ENCODE data around the gene CTSK. TPM values are rescaled to one million over a fixed set of nuclear protein-coding genes. Genes with fewer than 3 reads are reported as not detected.

The CTSK gene
- polyA plus RNA-seq, 3 donors, result 2.1 to 17.8 (median 2.4) TPM

GRCh38 chr1:150805899-150806298 is 2.2 kb downstream of the CTSK start:
- no CpG with 5 or more reads among the region's 4 CpGs for WGBS (ENCODE audit: insufficient coverage)
- Histone ChIP-seq H3K4me2 (replicated peaks; ENCODE audit: extremely low read depth, low read length, poor library complexity, severe bottlenecking) (no peak overlapping the region), H3K27me3 (ENCODE audit: control insufficient read depth in 2 of 2, insufficient read depth in 2 of 2, low read length in 2 of 2) (no peaks in the 10 kb centered on the region), H2AFZ (ENCODE audit: insufficient read depth, low read depth, low read length, poor library complexity, severe bottlenecking) (no peak overlapping the region), H3K36me3 (replicated peaks in 1 of 2; ENCODE audit: control insufficient read depth in 1 of 2, insufficient read depth in 2 of 2, low read length in 2 of 2) (peaks cover 10 to 39% of the 10 kb centered on the region in 2 donors), H3K4me3 (replicated peaks in 1 of 3; ENCODE audit: low read depth in 2 of 3, low read length in 3 of 3) (no peak overlapping the region), H3K9ac (ENCODE audit: insufficient read depth, low read length, poor library complexity, severe bottlenecking) (no peak overlapping the region), H4K20me1 (ENCODE audit: insufficient read depth, low read length) (no peaks in the 10 kb centered on the region), H3K79me2 (ENCODE audit: insufficient read depth, low read length) (no peaks in the 10 kb centered on the region), H3K9me3 (replicated peaks in 1 of 2; ENCODE audit: control insufficient read depth in 1 of 2, insufficient read depth in 1 of 2, low read length in 2 of 2) (no peaks in the 10 kb centered on the region), H3K27ac (ENCODE audit: low read depth in 1 of 2, low read length in 2 of 2) (no peak overlapping the region), H3K4me1 (ENCODE audit: control insufficient read depth in 1 of 2, insufficient read depth in 2 of 2, low read length in 2 of 2) (peaks cover 30 to 34% of the 10 kb centered on the region in 2 donors)
- H3K9me3 Mint-ChIP-seq, result peaks cover 0 to 2% (median 0%) of the 10 kb centered on the region in 7 donors
- peaks cover 27% of the 10 kb centered on the region for H3K4me1 Mint-ChIP-seq
- intact Hi-C loops (cut with micrococcal nuclease), result no loop called here
- H3K4me3 Mint-ChIP-seq, result no peak overlapping the region
- H3K27me3 Mint-ChIP-seq (ENCODE audit: low read depth in 3 of 3), result no peaks in the 10 kb centered on the region
- H3K36me3 Mint-ChIP-seq, result peaks cover 21 to 41% of the 10 kb centered on the region in 2 donors
- DNase-seq, result no peak
- TF ChIP-seq CTCF (IDR thresholded peaks at IDR 0.05), result no peak
- no peak overlapping the region for H3K27ac Mint-ChIP-seq

GRCh38 chr1:150804671-150805070 is 3.4 kb downstream of the CTSK start:
- Histone ChIP-seq H3K9ac (ENCODE audit: insufficient read depth, low read length, poor library complexity, severe bottlenecking) (no peak overlapping the region), H3K9me3 (replicated peaks in 1 of 2; ENCODE audit: control insufficient read depth in 1 of 2, insufficient read depth in 1 of 2, low read length in 2 of 2) (no peaks in the 10 kb centered on the region), H3K79me2 (ENCODE audit: insufficient read depth, low read length) (no peaks in the 10 kb centered on the region), H3K36me3 (replicated peaks in 1 of 2; ENCODE audit: control insufficient read depth in 1 of 2, insufficient read depth in 2 of 2, low read length in 2 of 2) (peaks cover under 1 to 27% of the 10 kb centered on the region in 2 donors), H2AFZ (ENCODE audit: insufficient read depth, low read depth, low read length, poor library complexity, severe bottlenecking) (no peak overlapping the region), H3K4me3 (replicated peaks in 1 of 3; ENCODE audit: low read depth in 2 of 3, low read length in 3 of 3) (no peak overlapping the region), H3K4me2 (replicated peaks; ENCODE audit: extremely low read depth, low read length, poor library complexity, severe bottlenecking) (no peak overlapping the region), H3K27me3 (ENCODE audit: control insufficient read depth in 2 of 2, insufficient read depth in 2 of 2, low read length in 2 of 2) (no peaks in the 10 kb centered on the region), H4K20me1 (ENCODE audit: insufficient read depth, low read length) (no peaks in the 10 kb centered on the region), H3K27ac (ENCODE audit: low read depth in 1 of 2, low read length in 2 of 2) (no peak overlapping the region), H3K4me1 (ENCODE audit: control insufficient read depth in 1 of 2, insufficient read depth in 2 of 2, low read length in 2 of 2) (peaks cover 30 to 34% of the 10 kb centered on the region in 2 donors)
- no peak for DNase-seq
- intact Hi-C loops (cut with micrococcal nuclease), result no loop called here
- TF ChIP-seq CTCF (IDR thresholded peaks at IDR 0.05), result no peak
- WGBS (ENCODE audit: insufficient coverage), result 80% methylated on average over 1 of the region's 3 CpGs
- no peaks in the 10 kb centered on the region for H3K27me3 Mint-ChIP-seq (ENCODE audit: low read depth in 3 of 3)
- H3K9me3 Mint-ChIP-seq, result peaks cover 0 to 2% (median 0%) of the 10 kb centered on the region in 7 donors
- no peak overlapping the region for H3K4me3 Mint-ChIP-seq
- no peak overlapping the region for H3K27ac Mint-ChIP-seq
- H3K36me3 Mint-ChIP-seq, result peaks cover 28 to 41% of the 10 kb centered on the region in 2 donors
- peaks cover 27% of the 10 kb centered on the region for H3K4me1 Mint-ChIP-seq
